Measurements from ENCODE around the gene MAP2K6. TPM values are rescaled to one million over a fixed set of nuclear protein-coding genes. Genes with fewer than 3 reads are reported as not detected.

MAP2K6 gene
- total and polyA plus RNA-seq, 10 of the 15 experiments (the other 5 are each of a cell fraction or from before 2014, with no cell fraction given), result 15.6 to 70.3 (median 22.9) TPM

GRCh38 chr17:69588316-69588715 is 173.8 kb downstream of the MAP2K6 start:
- Histone ChIP-seq H3K4me3 (no peak overlapping the region), H3K4me2 (ENCODE audit: control insufficient read depth, insufficient read depth) (no peak overlapping the region), H4K20me1 (ENCODE audit: control insufficient read depth, insufficient read depth) (no peaks in the 10 kb centered on the region), H3K9me3 (replicated peaks; ENCODE audit: control insufficient read depth, insufficient read depth, low read length) (no peaks in the 10 kb centered on the region), H3K36me3 (ENCODE audit: control insufficient read depth in 2 of 2, insufficient read depth in 2 of 2, low read length in 1 of 2) (no peaks in the 10 kb centered on the region), H3K79me2 (ENCODE audit: control insufficient read depth, insufficient read depth, low read length) (no peaks in the 10 kb centered on the region), H3K9ac (ENCODE audit: control insufficient read depth, insufficient read depth, low read length) (no peak overlapping the region), H3K27me3 (replicated peaks in 1 of 2; ENCODE audit: control insufficient read depth in 2 of 2, insufficient read depth in 2 of 2, low read length in 1 of 2) (no peaks in the 10 kb centered on the region; a peak in 1 of 4 replicates), H2AFZ (ENCODE audit: control insufficient read depth, low read depth, low read length) (no peak overlapping the region), H3K27ac (ENCODE audit: control insufficient read depth, insufficient read depth) (no peak overlapping the region), H3K4me1 (ENCODE audit: control insufficient read depth, insufficient read depth, low read length) (no peaks in the 10 kb centered on the region)
- BruUV-seq (replicated peaks), result no TSS peak
- ATAC-seq (no peak), FAIRE-seq (no peak), DNase-seq (ENCODE audit: low read depth, low spot score) (no peak)
- POLR2A ChIA-PET, result no interaction called here
- intact Hi-C loops (cut with micrococcal nuclease; ENCODE audit: unreplicated experiment), result no loop called here
- in situ Hi-C loops (cut with MboI), result no loop called here
- CTCF ChIA-PET, result interaction anchor here (1.1 kb wide), 1 partner anchor 19 kb away, joined by 4 read pairs; no protein-coding TSS in a partner anchor
- SMC1A ChIA-PET (ENCODE audit: uncharacterized antibody, unreplicated experiment), result no interaction called here
- RAD21 ChIA-PET (ENCODE audit: unreplicated experiment), result no interaction called here
- TF ChIP-seq, protein P1, sequence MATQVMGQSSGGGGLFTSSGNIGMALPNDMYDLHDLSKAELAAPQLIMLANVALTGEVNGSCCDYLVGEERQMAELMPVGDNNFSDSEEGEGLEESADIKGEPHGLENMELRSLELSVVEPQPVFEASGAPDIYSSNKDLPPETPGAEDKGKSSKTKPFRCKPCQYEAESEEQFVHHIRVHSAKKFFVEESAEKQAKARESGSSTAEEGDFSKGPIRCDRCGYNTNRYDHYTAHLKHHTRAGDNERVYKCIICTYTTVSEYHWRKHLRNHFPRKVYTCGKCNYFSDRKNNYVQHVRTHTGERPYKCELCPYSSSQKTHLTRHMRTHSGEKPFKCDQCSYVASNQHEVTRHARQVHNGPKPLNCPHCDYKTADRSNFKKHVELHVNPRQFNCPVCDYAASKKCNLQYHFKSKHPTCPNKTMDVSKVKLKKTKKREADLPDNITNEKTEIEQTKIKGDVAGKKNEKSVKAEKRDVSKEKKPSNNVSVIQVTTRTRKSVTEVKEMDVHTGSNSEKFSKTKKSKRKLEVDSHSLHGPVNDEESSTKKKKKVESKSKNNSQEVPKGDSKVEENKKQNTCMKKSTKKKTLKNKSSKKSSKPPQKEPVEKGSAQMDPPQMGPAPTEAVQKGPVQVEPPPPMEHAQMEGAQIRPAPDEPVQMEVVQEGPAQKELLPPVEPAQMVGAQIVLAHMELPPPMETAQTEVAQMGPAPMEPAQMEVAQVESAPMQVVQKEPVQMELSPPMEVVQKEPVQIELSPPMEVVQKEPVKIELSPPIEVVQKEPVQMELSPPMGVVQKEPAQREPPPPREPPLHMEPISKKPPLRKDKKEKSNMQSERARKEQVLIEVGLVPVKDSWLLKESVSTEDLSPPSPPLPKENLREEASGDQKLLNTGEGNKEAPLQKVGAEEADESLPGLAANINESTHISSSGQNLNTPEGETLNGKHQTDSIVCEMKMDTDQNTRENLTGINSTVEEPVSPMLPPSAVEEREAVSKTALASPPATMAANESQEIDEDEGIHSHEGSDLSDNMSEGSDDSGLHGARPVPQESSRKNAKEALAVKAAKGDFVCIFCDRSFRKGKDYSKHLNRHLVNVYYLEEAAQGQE (IDR thresholded peaks at IDR 0.05; ENCODE audit: low read depth, low read length), result no peak
- TF ChIP-seq NFIC (IDR thresholded peaks at IDR 0.05; ENCODE audit: low read depth, low read length) (no peak), HCFC1 (IDR thresholded peaks at IDR 0.05; ENCODE audit: low read length) (no peak), JUND (IDR thresholded peaks at IDR 0.05; ENCODE audit: low read depth, low read length) (no peak), MTA3 (IDR thresholded peaks at IDR 0.05; ENCODE audit: borderline replicate concordance, low read length) (no peak), MTA2 (IDR thresholded peaks at IDR 0.05; ENCODE audit: low read depth) (no peak), RELA (IDR thresholded peaks at IDR 0.05; ENCODE audit: borderline replicate concordance, partially characterized antibody) (no peak)
- 32% methylated on average over 2 of the region's 2 CpGs for WGBS (ENCODE audit: insufficient coverage, insufficient replicate concordance, low lambda C conversion rate, missing lambda C conversion rate)
